B cell (primary cell): ENCODE results near the gene XPO1. TPM values are rescaled to one million over a fixed set of nuclear protein-coding genes. Genes with fewer than 3 reads are reported as not detected.

Source experiments
- ATAC-seq: fragments of 200-7000 bp; cut with Tn5 transposase; one replicate; pipeline ENCODE4 v1.10.0; 2021; ENCODE audit warnings: low read depth, mild to moderate bottlenecking, moderate number of reproducible peaks, moderate library complexity
- CTCF ChIA-PET: fragments of 350-600 bp; sonication (Branson Sonifier 250); formaldehyde crosslinking; loops from one replicate; lab custom pipeline; 2021; ENCODE audit warnings: antibody characterized with exemption, inconsistent platforms; lab: Charles Lee
- POLR2A ChIA-PET: fragments of 350-600 bp; sonication (Branson Sonifier 250); formaldehyde crosslinking; loops from one replicate; lab custom pipeline; 2021; ENCODE audit warnings: antibody characterized with exemption; lab: Charles Lee
- DNase-seq: peaks from one replicate; pipeline ENCODE4 v3.0.0; 2013
- H2AFZ ChIP-seq: 2 replicates; pipeline ENCODE4 v1.6.1; 2012; ENCODE audit warnings: mild to moderate bottlenecking, low read depth, low read length; ENCODE audit not compliant: insufficient read depth, poor library complexity, severe bottlenecking
- H3K27ac ChIP-seq, 2 donors: 1 replicate in 1 of 2; 2 replicates in 1 of 2; pipeline ENCODE4 v1.5.1; 2012 to 2013; ENCODE audit warnings: low read length in 2 of 2, mild to moderate bottlenecking in 2 of 2, moderate library complexity in 1 of 2
- H3K27me3 ChIP-seq, 4 experiments: fragments of 200-600 bp in 1 of 4; sonication (generic) in 1 of 4; replicated peaks in 1 of 4; 1 replicate in 2 of 4; 2 replicates in 2 of 4; pipeline versions ENCODE4 v1.6.1 to v1.7.0; 2013 to 2016; ENCODE audit warnings: low read length in 3 of 4, mild to moderate bottlenecking in 2 of 4, mixed read lengths in 1 of 4, moderate library complexity in 1 of 4; ENCODE audit not compliant: insufficient read depth in 4 of 4, control insufficient read depth in 3 of 4; ENCODE audit errors: control extremely low read depth in 1 of 4
- H3K36me3 ChIP-seq, 2 experiments: replicated peaks in 1 of 2; 1 replicate in 1 of 2; 2 replicates in 1 of 2; pipeline versions ENCODE4 v1.6.1 to v1.7.1; 2013; ENCODE audit warnings: low read length in 1 of 2; ENCODE audit not compliant: insufficient read depth in 2 of 2, control insufficient read depth in 1 of 2; ENCODE audit errors: control extremely low read depth in 1 of 2, extremely low read depth in 1 of 2
- H3K4me1 ChIP-seq, 2 donors: fragments of 200-600 bp in 1 of 2; sonication (generic) in 1 of 2; 1 replicate in 1 of 2; 2 replicates in 1 of 2; pipeline versions ENCODE4 v1.5.1 to v1.6.1; 2013 to 2017; ENCODE audit warnings: low read length in 2 of 2; ENCODE audit not compliant: control insufficient read depth in 2 of 2, insufficient read depth in 2 of 2
- H3K4me2 ChIP-seq: replicated peaks from 2 replicates; pipeline ENCODE3; 2012; ENCODE audit warnings: mild to moderate bottlenecking, low read depth, low read length; ENCODE audit not compliant: poor library complexity, severe bottlenecking
- H3K4me3 ChIP-seq, 5 experiments: fragments of 200-600 bp in 1 of 5; sonication (generic) in 1 of 5; 1 replicate in 3 of 5; 2 replicates in 2 of 5; pipeline versions ENCODE4 v1.5.1 to v1.7.0; 2011 to 2016; ENCODE audit warnings: low read length in 4 of 5, mild to moderate bottlenecking in 4 of 5, low read depth in 2 of 5, control low read depth in 1 of 5, moderate library complexity in 1 of 5; ENCODE audit not compliant: insufficient read depth in 1 of 5; ENCODE audit errors: control extremely low read depth in 1 of 5, extremely low read depth in 1 of 5
- H3K79me2 ChIP-seq: fragments of 200-600 bp; sonication (generic); one replicate; pipeline ENCODE4 v1.6.0; 2016; ENCODE audit warnings: low read length; ENCODE audit not compliant: control insufficient read depth, insufficient read depth
- H3K9ac ChIP-seq: fragments of 200-600 bp; sonication (generic); 2 replicates; pipeline ENCODE4 v1.6.1; 2017; ENCODE audit warnings: mild to moderate bottlenecking, low read length, moderate library complexity
- H3K9me3 ChIP-seq, 3 donors: one replicate each; pipeline versions ENCODE4 v1.6.1 to v1.7.1; 2013; ENCODE audit warnings: low read length in 2 of 3; ENCODE audit not compliant: control insufficient read depth in 2 of 3, insufficient read depth in 1 of 3; ENCODE audit errors: control extremely low read depth in 1 of 3
- H4K20me1 ChIP-seq: 2 replicates; pipeline ENCODE4 v1.6.0; 2012; ENCODE audit warnings: mild to moderate bottlenecking, low read length; ENCODE audit not compliant: insufficient read depth, control insufficient read depth, poor library complexity, severe bottlenecking
- H3K27ac Mint-ChIP-seq: one replicate; pipeline ENCODE4 v1.8.0; 2021; ENCODE audit warnings: mixed read lengths
- H3K27me3 Mint-ChIP-seq: one replicate; pipeline ENCODE4 v1.8.0; 2021; ENCODE audit warnings: mixed read lengths
- H3K4me1 Mint-ChIP-seq: one replicate; pipeline ENCODE4 v1.8.0; 2021; ENCODE audit warnings: mixed read lengths
- H3K4me3 Mint-ChIP-seq: one replicate; pipeline ENCODE4 v1.8.0; 2021; ENCODE audit warnings: mixed read lengths
- H3K9me3 Mint-ChIP-seq: one replicate; pipeline ENCODE4 v1.8.0; 2022; ENCODE audit warnings: mixed read lengths; ENCODE audit not compliant: insufficient read depth
- CTCF ChIP-seq: fragments of 200-600 bp; IDR thresholded peaks from one replicate; pipeline ENCODE4 v1.8.0; 2022; ENCODE audit warnings: antibody characterized with exemption, mild to moderate bottlenecking
- EZH2 ChIP-seq: IDR thresholded peaks from 2 replicates; pipeline ENCODE4 v1.6.1; 2012; ENCODE audit warnings: borderline replicate concordance, low read depth, mild to moderate bottlenecking, moderate library complexity, low read length; ENCODE audit not compliant: insufficient read depth, poor library complexity, severe bottlenecking
- WGBS: methylation state at CpG from one replicate; pipeline ENCODE4 v1.1.5; 2013; ENCODE audit warnings: missing lambda C conversion rate; ENCODE audit not compliant: insufficient coverage; 5-methylcytosine and 5-hydroxymethylcytosine counted together
- intact Hi-C: fragments of 100-400 bp; cut with micrococcal nuclease; formaldehyde crosslinking; loops from one replicate; pipeline ENCODE4 v1.10.0; 2022
- polyA plus RNA-seq: library from polyadenylated mRNA; depleted of rRNA; stranded (reverse); fragments of >200 nt; gene quantifications from 2 replicates; pipeline ENCODE4 v1.2.3, GENCODE V29; 2012
- total RNA-seq, 2 donors: library from RNA; stranded (reverse); fragments of 120-200 nt in 1 of 2; gene quantifications; 1 replicate in 1 of 2; 2 replicates in 1 of 2; pipeline versions ENCODE4 v1.2.3 to v1.2.4, GENCODE V29; 2013 to 2022

The XPO1 gene
- total and polyA plus RNA-seq, 2 donors (not counting 1 experiment from before 2014, with no cell fraction given): 43.8 to 208 TPM

DNA sequence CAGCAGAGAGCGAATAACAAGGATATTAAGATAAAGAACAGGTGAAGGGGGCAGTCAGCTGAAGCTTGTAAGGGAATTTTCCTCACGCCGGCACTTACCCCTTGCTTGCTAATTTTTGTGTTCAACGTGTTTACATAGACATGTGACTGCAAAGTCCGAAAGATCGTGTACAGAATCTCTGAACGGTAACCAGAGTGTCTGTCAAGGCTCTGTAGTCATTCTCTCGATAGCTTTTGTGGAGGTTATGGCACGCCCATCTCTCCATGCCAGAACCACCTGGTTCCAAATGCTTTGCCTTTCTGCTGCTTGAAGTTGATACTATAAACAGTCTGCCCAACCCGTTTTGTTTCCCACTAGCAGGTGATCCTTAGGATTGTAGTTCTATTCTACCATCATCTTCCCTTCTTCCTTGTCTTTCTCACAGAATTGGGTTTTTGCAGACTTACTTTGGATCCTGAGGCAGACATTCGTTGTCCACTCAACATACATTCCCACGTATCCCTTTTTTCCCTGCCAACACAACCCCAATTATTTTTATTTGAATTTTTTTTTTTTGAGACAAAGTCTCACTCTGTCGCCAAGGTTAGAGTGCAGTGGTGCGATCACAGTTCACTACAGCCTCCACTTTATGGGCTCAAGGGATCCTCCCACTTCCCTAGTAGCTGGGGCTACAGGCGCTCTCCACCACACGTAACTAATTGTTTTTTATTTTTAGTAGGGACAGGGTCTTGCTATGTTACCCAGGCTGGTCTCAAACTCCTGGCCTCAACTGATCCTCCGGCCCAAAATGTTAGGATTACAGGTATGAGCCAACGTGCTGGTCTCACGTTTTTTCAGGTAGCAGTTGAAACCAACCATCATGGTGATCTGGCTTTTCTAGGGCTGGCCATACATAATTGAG is 66.0 kb downstream of the XPO1 start:
- TF ChIP-seq EZH2 (no peak), CTCF (no peak)
- Histone ChIP-seq H3K9ac (peak overlapping the region; percentile 96), H4K20me1 (peaks cover 12% of the 10 kb centered on the region), H3K4me1 (peaks cover 24% of the 10 kb centered on the region in 2 donors), H3K79me2 (peaks cover 30% of the 10 kb centered on the region), H3K4me3 (peak overlapping the region; percentile 61 to 95 (median 74)), H3K27ac (peak overlapping the region; percentile 96 to 99), H3K27me3 (no peaks in the 10 kb centered on the region), H3K4me2 (peak overlapping the region; percentile 73), H3K9me3 (no peaks in the 10 kb centered on the region), H3K36me3 (peaks cover 0 to 2% of the 10 kb centered on the region in 2 experiments), H2AFZ (peak overlapping the region; percentile 73)
- ATAC-seq: peak; percentile 0
- DNase-seq: no peak
- POLR2A ChIA-PET: interaction anchor here (0.5 to 1.8 kb wide), 6 partner anchors 8 to 527 kb away, joined by 3 to 12 read pairs (median 3); partner anchors contain the start of gene FAM161A
- WGBS: 37% methylated on average over 14 of the region's 19 CpGs
- intact Hi-C loops: loop anchor here (1.0 to 5.0 kb wide), 6 partner anchors 29 to 590 kb away; partner anchors contain the start of genes REL and XPO1
- H3K4me3 Mint-ChIP-seq: peak overlapping the region; percentile 92
- peaks cover 27% of the 10 kb centered on the region for H3K4me1 Mint-ChIP-seq
- no peaks in the 10 kb centered on the region for H3K9me3 Mint-ChIP-seq
- H3K27ac Mint-ChIP-seq: peak overlapping the region; percentile 94
- CTCF ChIA-PET: interaction anchor here (0.7 to 3.8 kb wide), 3 partner anchors 46 to 418 kb away, joined by 3 to 18 read pairs (median 3); no protein-coding TSS in a partner anchor
- no peaks in the 10 kb centered on the region for H3K27me3 Mint-ChIP-seq
